Hepatocyte (in vitro differentiated cells): ENCODE data around the gene PIK3CA. TPM values are rescaled to one million over a fixed set of nuclear protein-coding genes. Genes with fewer than 3 reads are reported as not detected.

Source experiments
- DNase-seq: peaks from one replicate; pipeline ENCODE4 v3.0.0-alpha.2; 2016; ENCODE audit warnings: low spot score
- H2AFZ ChIP-seq: fragments of 200-600 bp; sonication (generic); 2 replicates; pipeline ENCODE4 v1.6.0; 2016; ENCODE audit warnings: antibody characterized with exemption, mild to moderate bottlenecking
- H3K27ac ChIP-seq: fragments of 200-600 bp; sonication (generic); 2 replicates; pipeline ENCODE4 v1.5.1; 2016; ENCODE audit warnings: mild to moderate bottlenecking
- H3K27me3 ChIP-seq: fragments of 200-600 bp; sonication (generic); 2 replicates; pipeline ENCODE4 v1.6.1; 2016
- H3K36me3 ChIP-seq: fragments of 200-600 bp; sonication (generic); replicated peaks from 2 replicates; pipeline ENCODE4 v1.5.1; 2016; ENCODE audit warnings: low read depth; ENCODE audit not compliant: insufficient read depth
- H3K4me1 ChIP-seq: fragments of 200-600 bp; sonication (generic); 2 replicates; pipeline ENCODE4 v1.5.1; 2016; ENCODE audit warnings: mild to moderate bottlenecking, moderate library complexity; ENCODE audit not compliant: insufficient read depth
- H3K4me2 ChIP-seq: fragments of 200-600 bp; sonication (generic); 2 replicates; pipeline ENCODE4 v1.6.0; 2016
- H3K4me3 ChIP-seq: fragments of 200-600 bp; sonication (generic); 2 replicates; pipeline ENCODE4 v1.5.1; 2016; ENCODE audit warnings: mild to moderate bottlenecking
- H3K79me2 ChIP-seq: fragments of 200-600 bp; sonication (generic); 2 replicates; pipeline ENCODE4 v1.6.0; 2017; ENCODE audit warnings: mild to moderate bottlenecking
- H3K9me2 ChIP-seq: fragments of 200-600 bp; sonication (generic); replicated peaks from 2 replicates; pipeline ENCODE4 v1.6.0; 2017; ENCODE audit warnings: mild to moderate bottlenecking; ENCODE audit not compliant: insufficient read depth
- H3K9me3 ChIP-seq: fragments of 200-600 bp; sonication (generic); 2 replicates; pipeline ENCODE4 v1.5.1; 2016; ENCODE audit warnings: low read depth, mild to moderate bottlenecking
- H4K20me1 ChIP-seq: fragments of 200-600 bp; sonication (generic); 2 replicates; pipeline ENCODE4 v1.6.0; 2016; ENCODE audit warnings: mild to moderate bottlenecking; ENCODE audit not compliant: insufficient read depth, poor library complexity, severe bottlenecking
- EZH2 ChIP-seq: fragments of 200-600 bp; sonication (generic); IDR thresholded peaks from 2 replicates; pipeline ENCODE4 v1.6.1; 2016; ENCODE audit warnings: antibody characterized with exemption, mild to moderate bottlenecking, borderline replicate concordance
- EZH2phosphoT487 ChIP-seq: fragments of 200-600 bp; sonication (generic); IDR thresholded peaks from one replicate; pipeline ENCODE4 v1.6.1; 2018; ENCODE audit warnings: antibody characterized with exemption, mild to moderate bottlenecking, low read depth, moderate library complexity; ENCODE audit not compliant: unreplicated experiment, severe bottlenecking
- WGBS: methylation state at CpG from one replicate; pipeline ENCODE4 v1.1.6; 2016; ENCODE audit warnings: low lambda C conversion rate; ENCODE audit errors: missing lambda C conversion rate; 5-methylcytosine and 5-hydroxymethylcytosine counted together
- polyA plus RNA-seq: library from polyadenylated mRNA; unstranded; fragments of >200 nt; fragmentation: Nextera tagmentation; extraction: Ambion mirVana; gene quantifications from 2 replicates; pipeline ENCODE4 v1.2.1, GENCODE V29; 2016
- total RNA-seq: library from RNA; depleted of rRNA; stranded (reverse); fragments of >200 nt; gene quantifications from 2 replicates; pipeline ENCODE4 v1.2.3, GENCODE V29; 2014
- TF ChIP-seq, protein P1 (sequence below): fragments of 200-600 bp; sonication (generic); IDR thresholded peaks from 2 replicates; pipeline ENCODE4 v1.5.1; 2016; ENCODE audit warnings: antibody characterized with exemption, mild to moderate bottlenecking; ENCODE audit not compliant: poor library complexity

The PIK3CA gene
- total and polyA plus RNA-seq, 2 experiments from 2014 or later, result 5.9 to 21.0 TPM

DNA sequence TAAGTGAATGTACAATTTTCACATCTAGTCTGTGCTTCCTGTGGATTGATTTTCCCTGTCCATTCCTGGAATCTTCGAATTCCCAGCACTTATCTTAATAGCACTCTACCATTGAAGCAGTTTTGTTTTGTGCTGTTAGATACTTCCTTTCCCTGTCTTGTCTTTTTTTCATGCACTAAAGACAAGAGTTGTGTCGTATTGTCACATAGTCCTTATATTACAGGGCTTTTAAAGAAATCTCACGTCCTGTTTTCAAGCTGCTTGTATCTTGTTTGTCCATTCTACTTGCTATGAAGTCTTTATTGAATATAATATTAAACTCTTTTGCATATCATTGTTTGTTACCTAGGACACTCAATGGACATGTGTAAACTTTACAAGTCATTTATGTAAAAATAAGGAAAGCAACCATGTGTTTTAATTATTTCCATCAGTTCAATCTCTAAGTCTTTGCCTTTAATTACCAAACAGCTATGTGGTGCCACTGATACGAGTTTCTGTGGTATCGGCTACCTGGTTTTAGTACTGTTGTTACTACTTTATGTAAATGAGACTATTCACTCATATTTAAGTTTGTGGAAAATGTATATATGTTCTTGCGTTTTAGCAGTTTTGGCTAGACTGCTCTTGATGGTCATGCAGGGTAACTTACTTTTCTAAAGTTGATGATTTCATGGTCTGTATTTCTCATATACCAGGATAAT, 10.3 kb downstream of the PIK3CA start:
- TF ChIP-seq EZH2phosphoT487, result no peak
- no peak for TF ChIP-seq EZH2
- TF ChIP-seq, protein P1, sequence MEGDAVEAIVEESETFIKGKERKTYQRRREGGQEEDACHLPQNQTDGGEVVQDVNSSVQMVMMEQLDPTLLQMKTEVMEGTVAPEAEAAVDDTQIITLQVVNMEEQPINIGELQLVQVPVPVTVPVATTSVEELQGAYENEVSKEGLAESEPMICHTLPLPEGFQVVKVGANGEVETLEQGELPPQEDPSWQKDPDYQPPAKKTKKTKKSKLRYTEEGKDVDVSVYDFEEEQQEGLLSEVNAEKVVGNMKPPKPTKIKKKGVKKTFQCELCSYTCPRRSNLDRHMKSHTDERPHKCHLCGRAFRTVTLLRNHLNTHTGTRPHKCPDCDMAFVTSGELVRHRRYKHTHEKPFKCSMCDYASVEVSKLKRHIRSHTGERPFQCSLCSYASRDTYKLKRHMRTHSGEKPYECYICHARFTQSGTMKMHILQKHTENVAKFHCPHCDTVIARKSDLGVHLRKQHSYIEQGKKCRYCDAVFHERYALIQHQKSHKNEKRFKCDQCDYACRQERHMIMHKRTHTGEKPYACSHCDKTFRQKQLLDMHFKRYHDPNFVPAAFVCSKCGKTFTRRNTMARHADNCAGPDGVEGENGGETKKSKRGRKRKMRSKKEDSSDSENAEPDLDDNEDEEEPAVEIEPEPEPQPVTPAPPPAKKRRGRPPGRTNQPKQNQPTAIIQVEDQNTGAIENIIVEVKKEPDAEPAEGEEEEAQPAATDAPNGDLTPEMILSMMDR, result no peak
- H3K4me1 ChIP-seq, result no peaks in the 10 kb centered on the region
- H3K27ac ChIP-seq, result no peak overlapping the region
- no peak for DNase-seq
- H4K20me1 ChIP-seq, result peaks cover 32% of the 10 kb centered on the region
- H3K27me3 ChIP-seq, result no peaks in the 10 kb centered on the region
- peaks cover 100% of the 10 kb centered on the region for H3K79me2 ChIP-seq
- H3K36me3 ChIP-seq, result no peaks in the 10 kb centered on the region
- no peaks in the 10 kb centered on the region for H3K9me3 ChIP-seq
- H2AFZ ChIP-seq, result no peak overlapping the region
- H3K9me2 ChIP-seq, result no peaks in the 10 kb centered on the region
- H3K4me2 ChIP-seq, result no peak overlapping the region
- H3K4me3 ChIP-seq, result no peak overlapping the region
- whole genome bisulfite sequencing, result 83% methylated on average over 6 of the region's 6 CpGs

DNA sequence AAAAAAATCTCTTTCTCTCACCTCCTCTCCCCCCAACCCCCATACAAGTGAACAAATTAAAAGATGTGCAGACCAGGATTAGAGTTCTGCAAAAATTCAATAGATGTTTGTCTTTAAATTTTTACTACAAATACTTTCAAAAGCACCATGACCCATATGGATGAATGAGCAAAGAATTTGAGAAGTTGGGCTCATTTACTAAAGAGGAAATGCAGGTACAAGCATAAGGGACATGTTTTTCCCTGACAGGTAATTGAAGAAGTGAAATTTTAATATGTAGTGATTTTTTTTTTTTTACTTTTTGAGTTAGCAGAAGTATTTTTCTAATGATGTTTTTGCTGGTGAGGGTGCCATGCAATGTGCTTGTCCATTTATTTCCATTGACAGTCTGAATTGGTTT, 15.3 kb downstream of the PIK3CA start:
- TF ChIP-seq, protein P1, result no peak
- TF ChIP-seq EZH2phosphoT487 (no peak), EZH2 (no peak)
- H4K20me1 ChIP-seq, result peaks cover 15% of the 10 kb centered on the region

DNA sequence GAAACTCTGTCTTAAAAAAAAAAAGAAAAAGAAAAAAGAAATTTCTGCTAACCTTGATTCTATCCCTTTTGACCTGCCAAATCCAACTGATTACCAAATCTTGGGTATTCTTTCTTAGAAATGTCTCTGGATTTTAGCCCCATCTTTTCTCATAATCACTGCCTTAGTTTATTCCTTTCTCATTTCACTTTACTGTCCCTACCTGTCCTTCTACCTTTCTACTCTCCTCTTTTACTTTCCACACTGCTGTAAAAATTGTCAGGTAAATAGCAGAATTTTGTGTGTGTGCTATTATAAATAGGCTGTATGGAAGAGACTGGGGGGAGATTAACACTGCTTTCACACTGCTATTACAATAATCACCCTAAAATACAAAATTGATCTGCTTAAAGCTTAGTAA, 16.7 kb downstream of the PIK3CA start:
- no peak overlapping the region for H3K27ac ChIP-seq
- no peaks in the 10 kb centered on the region for H3K4me1 ChIP-seq
- no peaks in the 10 kb centered on the region for H3K9me3 ChIP-seq
- peaks cover 98% of the 10 kb centered on the region for H3K79me2 ChIP-seq
- H4K20me1 ChIP-seq, result peaks cover 6% of the 10 kb centered on the region
- DNase-seq, result no peak
- no peaks in the 10 kb centered on the region for H3K36me3 ChIP-seq
- H3K9me2 ChIP-seq, result no peaks in the 10 kb centered on the region
- H3K4me3 ChIP-seq, result no peak overlapping the region
- TF ChIP-seq, protein P1, result no peak
- no peaks in the 10 kb centered on the region for H3K27me3 ChIP-seq
- H2AFZ ChIP-seq, result no peak overlapping the region
- no peak overlapping the region for H3K4me2 ChIP-seq

More for the DNA sequence above, 15.3 kb downstream of the PIK3CA start:
- H3K27me3 ChIP-seq, result no peaks in the 10 kb centered on the region
- H3K4me1 ChIP-seq, result no peaks in the 10 kb centered on the region
- no peak for DNase-seq
- no peaks in the 10 kb centered on the region for H3K9me2 ChIP-seq
- H3K27ac ChIP-seq, result no peak overlapping the region
- H2AFZ ChIP-seq, result no peak overlapping the region
- H3K79me2 ChIP-seq, result peaks cover 98% of the 10 kb centered on the region
- no peaks in the 10 kb centered on the region for H3K9me3 ChIP-seq
- no peak overlapping the region for H3K4me3 ChIP-seq
- H3K4me2 ChIP-seq, result no peak overlapping the region
- no peaks in the 10 kb centered on the region for H3K36me3 ChIP-seq
